ENCODE results near the gene PI4KA.
"Not testable (repeated sequence)": the region's sequence is repeated elsewhere in the genome, so short reads cannot be mapped to it uniquely, and the experiment has no call there.

The PI4KA gene

DNA sequence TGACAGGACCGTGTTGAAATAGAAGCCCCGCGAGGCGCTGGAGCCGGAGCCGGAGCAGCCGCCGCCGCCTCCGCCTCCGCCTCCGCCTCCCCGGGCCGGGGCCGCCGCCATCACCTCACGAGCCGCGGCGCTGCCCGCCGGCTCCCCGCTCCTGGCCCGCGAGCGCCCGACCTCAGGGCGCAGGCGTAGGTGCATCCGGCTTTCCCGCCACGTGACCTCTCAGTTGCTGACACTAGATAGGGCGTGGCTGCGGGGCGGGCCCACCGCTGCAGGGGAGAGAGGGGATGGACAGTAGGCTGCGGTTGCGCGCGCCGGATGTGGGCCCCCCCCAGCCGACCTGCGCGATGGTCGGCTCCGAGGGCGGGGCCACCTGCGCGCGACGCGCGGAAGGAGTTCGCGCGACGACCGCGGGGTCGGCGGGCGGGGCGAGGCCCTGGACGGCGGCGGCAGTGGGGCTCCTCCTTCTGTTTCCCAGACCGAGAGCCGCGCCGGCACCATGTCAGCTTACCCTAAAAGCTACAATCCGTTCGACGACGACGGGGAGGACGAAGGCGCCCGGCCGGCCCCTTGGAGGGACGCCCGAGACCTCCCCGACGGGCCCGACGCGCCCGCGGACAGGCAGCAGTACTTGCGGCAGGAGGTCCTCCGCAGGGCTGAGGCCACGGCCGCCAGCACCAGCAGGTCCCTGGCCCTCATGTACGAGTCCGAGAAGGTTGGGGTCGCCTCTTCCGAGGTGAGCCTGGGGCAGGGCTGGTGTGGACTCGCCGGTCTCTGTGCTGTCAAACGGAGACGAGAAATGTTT is at the start of gene PI4KA, which contains the start of gene SNAP29:
Gene PI4KA (minus strand): TSS at position 197 of the 802 bp plus-strand sequence. CDS start 86 bp downstream, at position 111.
Gene SNAP29 (plus strand): TSS at position 393 of the 802 bp plus-strand sequence. CDS start 104 bp downstream, at position 497.
- Mint-ChIP-seq H3K27me3 (no peaks in the 10 kb centered on the region), H3K9me3 (no peaks in the 10 kb centered on the region), H3K4me3 (peak within 1 kb of the TSS; percentile 82 to 86), H3K4me1 (peaks cover 70% of the 10 kb centered on the region), H3K27ac (peak within 1 kb of the TSS; percentile 90 to 93)
- DNase-seq: peak; percentile 98 to 99
- ATAC-seq: peak; percentile 97

DNA sequence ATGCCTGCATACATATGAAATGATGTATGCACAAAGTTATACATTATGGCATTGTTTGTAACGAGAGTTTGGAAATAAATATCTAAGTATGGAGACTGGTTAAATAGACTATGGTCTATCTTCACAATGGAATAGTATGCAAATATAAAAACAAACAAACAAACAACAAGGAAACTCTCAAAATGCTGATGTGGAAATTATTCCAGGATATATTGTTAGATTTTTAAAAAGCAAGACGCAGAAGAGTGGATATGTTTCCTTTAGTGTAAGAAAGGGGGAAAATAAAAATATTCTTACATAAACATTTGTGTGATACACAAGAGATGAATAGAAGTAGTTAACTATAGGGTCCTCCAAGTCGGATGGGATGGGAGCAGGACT is 47.8 kb upstream of the PI4KA start:
- H3K4me1 Mint-ChIP-seq: peaks cover 8% of the 10 kb centered on the region
- H3K27me3 Mint-ChIP-seq: no peaks in the 10 kb centered on the region
- H3K4me3 Mint-ChIP-seq: no peak overlapping the region
- H3K27ac Mint-ChIP-seq: no peak overlapping the region
- H3K9me3 Mint-ChIP-seq: no peaks in the 10 kb centered on the region
- ATAC-seq (no peak), DNase-seq (no peak)

DNA sequence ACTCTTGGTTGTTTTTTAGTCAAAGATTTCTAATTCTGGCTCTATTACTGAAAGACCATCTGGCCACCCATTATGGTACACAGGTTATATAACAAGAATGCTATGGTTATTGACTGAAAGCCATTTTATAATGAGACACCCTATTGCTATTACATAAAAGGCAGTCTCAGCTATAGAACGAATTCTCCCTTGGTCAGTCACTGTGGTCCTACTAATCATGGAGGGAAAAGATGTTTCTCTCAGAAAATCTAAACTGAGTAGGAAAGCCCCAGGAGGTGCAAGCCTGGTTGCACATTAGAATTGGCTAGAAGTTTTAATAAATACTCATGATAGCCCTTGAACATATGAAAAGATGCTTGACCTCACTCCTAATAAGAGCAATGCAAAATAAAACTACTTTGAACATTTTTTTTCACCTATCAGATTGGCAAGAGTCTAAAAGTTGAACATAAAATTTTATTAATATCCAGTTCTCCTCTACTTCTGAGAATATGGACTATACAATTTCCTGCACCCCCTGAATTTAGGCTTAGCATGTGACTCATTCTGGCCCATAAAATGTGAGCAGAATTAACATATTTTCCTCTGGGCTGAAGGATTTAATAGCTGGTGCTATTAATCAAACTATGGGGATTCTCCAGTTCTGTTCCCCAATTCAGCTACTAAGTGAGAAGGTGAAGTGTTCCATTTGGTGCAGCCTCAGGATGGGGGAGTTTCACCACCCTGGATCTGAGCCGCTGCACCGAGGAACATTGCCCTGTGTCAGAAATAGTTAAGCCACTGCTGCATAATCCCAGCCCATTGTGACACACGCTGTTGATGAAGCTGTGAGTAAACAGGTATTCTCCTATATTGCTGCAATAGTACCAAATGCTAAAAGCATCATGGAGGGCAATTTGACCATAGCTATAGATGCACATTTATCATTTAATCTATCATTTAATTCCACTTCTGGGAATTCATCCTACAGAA is 47.1 kb upstream of the PI4KA start:
- Mint-ChIP-seq H3K4me1 (peaks cover 8% of the 10 kb centered on the region), H3K27ac (no peak overlapping the region), H3K4me3 (no peak overlapping the region), H3K27me3 (no peaks in the 10 kb centered on the region), H3K9me3 (no peaks in the 10 kb centered on the region)
- ATAC-seq (no peak), DNase-seq (no peak)

DNA sequence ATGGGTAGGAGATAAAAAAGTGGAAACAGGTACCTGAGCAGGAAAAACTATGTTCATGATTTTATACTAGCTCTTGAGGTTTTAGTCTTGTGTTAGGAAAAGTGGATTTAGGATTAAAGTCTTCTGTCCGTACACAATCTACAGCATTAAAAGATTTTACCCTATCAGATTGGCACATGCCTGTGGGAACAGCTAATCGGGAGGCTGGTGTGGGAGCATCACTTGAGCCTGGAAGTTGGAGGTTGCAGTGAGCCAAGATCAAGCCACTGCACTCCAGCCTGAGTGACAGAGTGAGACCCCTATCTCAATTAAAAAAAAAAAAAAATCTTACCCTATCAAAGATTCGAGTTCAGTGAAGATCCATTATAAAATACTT is 46.4 kb upstream of the PI4KA start:
- ATAC-seq (no peak), DNase-seq (no peak)
- H3K4me3 Mint-ChIP-seq: no peak overlapping the region
- H3K4me1 Mint-ChIP-seq: peaks cover 2% of the 10 kb centered on the region
- no peak overlapping the region for H3K27ac Mint-ChIP-seq
- H3K27me3 Mint-ChIP-seq: no peaks in the 10 kb centered on the region
- H3K9me3 Mint-ChIP-seq: no peaks in the 10 kb centered on the region

DNA sequence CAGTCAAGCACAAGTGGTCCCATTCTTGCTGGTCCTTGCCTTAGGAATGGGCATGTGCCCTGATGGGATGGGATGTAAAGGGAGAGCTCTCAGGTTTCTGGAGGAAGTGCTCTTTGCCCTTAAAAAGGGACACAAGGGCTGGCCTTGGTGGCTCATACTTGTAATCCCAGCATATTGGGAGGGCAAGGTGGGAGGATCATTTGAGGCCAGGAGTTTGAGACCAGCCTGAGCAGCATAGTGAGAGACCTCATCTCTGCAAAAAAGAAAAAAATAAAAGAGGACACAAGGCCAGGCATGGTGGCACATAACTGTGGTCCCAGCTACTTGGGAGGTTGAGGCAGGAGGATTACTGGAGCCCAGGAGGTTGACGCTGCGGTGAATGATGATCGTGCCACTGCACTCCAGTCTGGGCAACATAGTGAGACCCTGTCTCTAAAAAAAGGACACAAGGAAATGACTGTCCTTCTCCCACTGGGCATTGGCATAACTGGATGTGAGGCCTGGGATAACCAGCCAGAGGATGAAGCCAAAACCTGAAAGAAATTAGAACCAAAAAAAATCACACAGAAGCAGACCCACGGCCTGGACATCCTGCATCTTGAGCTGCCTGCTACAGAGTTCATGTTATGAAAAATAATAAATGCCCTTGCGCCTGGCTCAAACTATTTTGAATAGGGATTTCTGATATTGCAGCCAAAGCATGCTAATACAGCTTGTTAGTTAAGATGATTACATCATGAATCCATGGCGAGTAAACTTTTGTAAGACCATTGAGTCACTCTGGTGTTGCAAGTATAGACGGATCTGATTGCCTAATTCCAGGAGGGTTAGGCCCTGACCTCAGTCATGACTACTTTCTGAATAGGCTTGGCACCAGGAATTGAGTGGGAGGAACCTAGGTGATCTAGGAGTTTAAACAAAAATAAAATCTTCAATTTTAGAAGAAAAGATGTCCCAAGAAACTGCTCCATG is 45.7 kb upstream of the PI4KA start:
- Mint-ChIP-seq H3K4me3 (no peak overlapping the region), H3K27ac (no peak overlapping the region), H3K4me1 (no peaks in the 10 kb centered on the region), H3K27me3 (no peaks in the 10 kb centered on the region), H3K9me3 (no peaks in the 10 kb centered on the region)
- no peak for ATAC-seq
- no peak for DNase-seq

DNA sequence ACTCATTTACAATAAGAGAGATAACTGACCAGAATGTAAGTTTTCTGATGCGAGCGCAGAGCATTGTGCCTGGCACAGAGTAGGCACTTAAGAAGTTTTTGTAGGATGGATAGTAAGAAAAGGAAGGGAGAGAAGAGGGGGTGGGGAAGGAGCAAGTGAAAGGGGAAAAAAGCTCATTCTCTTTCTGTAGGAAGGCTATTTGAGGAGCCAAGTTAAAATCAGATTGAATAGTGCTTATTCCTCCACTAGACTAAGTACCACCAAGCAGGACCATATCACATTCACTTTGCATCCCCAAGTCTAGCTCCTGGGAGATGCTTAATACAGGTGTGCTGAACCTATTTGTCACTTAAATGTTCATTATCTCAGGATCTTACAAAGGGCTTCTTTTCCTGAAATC is 44.5 kb upstream of the PI4KA start:
- DNase-seq (no peak), ATAC-seq (no peak)
- H3K27ac Mint-ChIP-seq: no peak overlapping the region
- H3K4me1 Mint-ChIP-seq: no peaks in the 10 kb centered on the region
- H3K4me3 Mint-ChIP-seq: no peak overlapping the region
- H3K27me3 Mint-ChIP-seq: no peaks in the 10 kb centered on the region
- no peaks in the 10 kb centered on the region for H3K9me3 Mint-ChIP-seq

DNA sequence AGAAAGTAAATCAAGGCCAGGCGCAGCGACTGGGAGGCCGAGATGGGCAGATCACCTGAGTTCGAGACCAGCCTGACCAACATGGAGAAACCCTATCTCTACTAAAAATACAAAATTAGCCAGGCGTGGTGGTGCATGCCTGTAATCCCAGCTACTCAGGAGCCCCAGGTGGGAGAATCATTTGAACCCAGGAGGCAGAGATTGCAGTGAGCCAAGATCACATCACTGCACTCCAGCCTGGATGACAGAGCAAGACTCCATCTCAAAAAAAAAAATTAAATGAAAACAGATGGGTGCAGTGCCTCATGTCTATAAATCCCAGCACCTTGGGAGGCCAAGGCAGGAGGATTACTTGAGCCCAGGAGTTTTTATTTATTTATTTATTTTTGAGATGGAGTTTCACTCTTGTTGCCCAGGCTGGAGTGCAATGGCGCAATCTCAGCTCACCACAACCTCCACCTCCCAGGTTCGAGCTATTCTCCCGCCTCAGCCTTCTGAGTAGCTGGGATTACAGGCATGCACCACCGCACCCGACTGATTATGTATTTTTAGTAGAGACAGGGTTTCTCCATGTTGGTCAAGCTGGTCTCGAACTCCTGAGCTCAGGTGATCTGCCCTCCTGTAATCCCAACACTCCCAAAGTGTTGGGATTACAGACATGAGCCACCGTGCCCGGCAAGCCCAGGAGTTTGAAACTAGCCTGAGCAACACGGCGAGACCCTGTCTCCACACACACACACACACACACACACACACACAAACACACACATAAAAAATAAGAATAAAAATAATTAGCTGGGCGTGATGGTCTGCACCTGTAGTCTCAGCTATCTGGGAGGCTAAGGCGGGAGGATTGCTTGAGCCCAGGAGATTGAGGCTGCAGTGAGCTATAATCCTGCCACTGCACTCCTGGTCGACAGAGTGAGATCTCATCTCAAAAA is 42.8 kb upstream of the PI4KA start:
- H3K9me3 Mint-ChIP-seq, ATAC-seq, H3K4me3 Mint-ChIP-seq, DNase-seq, H3K4me1 Mint-ChIP-seq, H3K27me3 Mint-ChIP-seq, H3K27ac Mint-ChIP-seq: not testable (repeated sequence)

DNA sequence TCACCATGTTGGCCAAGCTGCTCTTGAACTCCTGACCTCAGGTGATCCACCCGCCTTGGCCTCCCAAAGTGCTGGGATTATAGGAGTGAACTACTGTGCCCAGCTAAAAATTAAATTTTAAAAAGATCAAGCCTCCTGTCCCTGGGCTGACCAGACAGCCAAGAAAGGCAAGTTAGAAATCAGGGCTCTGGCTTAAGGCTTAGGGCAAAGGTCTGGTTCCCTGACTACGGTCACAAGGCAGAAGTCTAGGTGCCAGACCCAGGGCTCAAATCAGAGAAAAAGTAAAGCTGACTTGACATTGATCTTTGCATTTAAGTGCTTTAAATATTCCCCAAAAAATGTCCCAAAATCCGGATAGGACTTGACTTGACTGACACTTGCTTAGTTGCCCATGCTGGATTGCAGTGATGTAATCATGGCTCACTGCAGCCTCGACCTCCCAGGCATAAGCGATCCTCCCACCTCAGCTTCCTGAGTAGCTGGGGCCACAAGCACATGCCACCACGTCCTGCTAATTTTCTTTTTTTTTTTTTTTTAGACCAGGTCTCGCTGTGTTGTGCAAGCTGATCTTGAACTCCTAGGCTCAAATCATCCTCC is 41.3 kb upstream of the PI4KA start:
- no peak overlapping the region for H3K4me3 Mint-ChIP-seq
- H3K27me3 Mint-ChIP-seq: peaks cover 8% of the 10 kb centered on the region
- ATAC-seq: no peak
- no peak for DNase-seq
- H3K9me3 Mint-ChIP-seq: no peaks in the 10 kb centered on the region
- no peak overlapping the region for H3K27ac Mint-ChIP-seq
- no peaks in the 10 kb centered on the region for H3K4me1 Mint-ChIP-seq

DNA sequence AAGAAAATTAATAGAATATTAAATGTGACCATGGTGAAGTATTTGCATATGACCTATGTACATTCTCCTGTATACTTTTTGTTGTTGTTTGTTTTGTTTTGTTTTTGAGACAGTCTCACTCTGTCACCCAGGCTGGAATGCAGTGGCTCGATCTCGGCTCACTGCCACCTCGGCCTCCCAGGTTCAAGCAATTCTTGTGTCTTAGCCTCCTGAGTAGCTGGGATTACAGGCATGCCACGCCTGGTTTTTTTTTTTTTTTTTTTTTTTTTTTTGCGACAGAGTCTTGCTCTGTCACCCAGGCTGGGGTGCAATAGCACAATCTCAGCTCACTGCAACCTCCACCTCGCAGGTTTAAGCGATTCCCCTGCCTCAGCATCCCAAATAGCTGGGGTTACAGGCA is 39.1 kb upstream of the PI4KA start:
- not testable (repeated sequence) for H3K9me3 Mint-ChIP-seq, H3K27me3 Mint-ChIP-seq, H3K4me3 Mint-ChIP-seq, DNase-seq, H3K4me1 Mint-ChIP-seq, ATAC-seq, H3K27ac Mint-ChIP-seq

DNA sequence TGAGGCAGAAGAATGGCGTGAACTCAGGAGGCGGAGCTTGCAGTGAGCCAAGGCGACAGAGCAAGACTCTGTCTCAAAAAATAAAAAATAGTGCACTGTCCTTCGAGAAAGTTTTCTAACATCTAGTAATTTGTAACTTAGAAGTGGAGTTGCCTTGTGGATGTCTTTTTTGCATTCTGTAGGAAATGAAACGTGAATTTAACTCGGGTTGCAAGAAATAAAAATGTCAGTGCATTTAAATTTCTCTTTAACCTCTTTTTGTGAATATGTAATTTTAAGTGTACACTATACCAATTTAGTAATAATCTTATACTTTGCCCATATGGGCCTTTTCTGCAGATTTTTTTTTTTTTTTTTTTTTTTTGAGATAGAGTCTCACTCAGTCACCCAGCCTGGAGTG is 32.4 kb upstream of the PI4KA start:
- ATAC-seq: no peak
- DNase-seq: no peak
- H3K27ac Mint-ChIP-seq: no peak overlapping the region
- no peaks in the 10 kb centered on the region for H3K4me1 Mint-ChIP-seq
- H3K4me3 Mint-ChIP-seq: no peak overlapping the region
- no peaks in the 10 kb centered on the region for H3K9me3 Mint-ChIP-seq
- H3K27me3 Mint-ChIP-seq: peaks cover 8% of the 10 kb centered on the region

DNA sequence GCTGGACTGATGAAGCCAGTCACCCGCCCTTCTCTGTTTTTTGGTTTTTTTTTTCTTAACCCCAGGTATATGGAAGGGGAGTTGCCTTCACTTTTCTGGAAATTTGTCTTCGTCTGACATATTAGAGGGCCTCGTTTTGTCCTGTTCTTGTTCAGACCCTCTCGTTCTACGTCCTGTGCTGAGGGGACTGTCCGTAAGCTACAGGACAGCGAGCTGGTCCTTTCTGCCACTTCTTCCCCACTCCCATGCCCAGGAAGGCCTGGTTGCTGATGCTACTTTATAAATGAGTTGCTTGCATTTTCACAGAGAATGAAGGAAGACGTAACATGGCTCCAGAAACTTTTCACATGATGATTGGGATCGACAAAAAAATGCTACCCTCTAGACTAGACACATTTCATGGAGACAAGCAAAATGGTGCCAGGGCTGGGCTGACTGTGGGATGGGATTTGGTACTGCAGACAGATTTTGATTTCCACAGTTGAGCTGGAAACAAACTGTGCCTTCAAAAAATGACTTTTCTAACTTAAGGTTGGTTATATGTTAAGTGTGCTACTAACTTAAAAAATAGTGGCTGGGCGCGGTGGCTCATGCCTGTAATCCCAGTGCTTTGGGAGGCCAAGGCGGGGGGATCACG is 31.4 kb upstream of the PI4KA start:
- ATAC-seq: no peak
- no peak for DNase-seq
- Mint-ChIP-seq H3K27me3 (peaks cover 2% of the 10 kb centered on the region), H3K27ac (peak overlapping the region in 1 of 2 donors; percentile 77), H3K9me3 (no peaks in the 10 kb centered on the region), H3K4me1 (peaks cover 6% of the 10 kb centered on the region), H3K4me3 (no peak overlapping the region)

DNA sequence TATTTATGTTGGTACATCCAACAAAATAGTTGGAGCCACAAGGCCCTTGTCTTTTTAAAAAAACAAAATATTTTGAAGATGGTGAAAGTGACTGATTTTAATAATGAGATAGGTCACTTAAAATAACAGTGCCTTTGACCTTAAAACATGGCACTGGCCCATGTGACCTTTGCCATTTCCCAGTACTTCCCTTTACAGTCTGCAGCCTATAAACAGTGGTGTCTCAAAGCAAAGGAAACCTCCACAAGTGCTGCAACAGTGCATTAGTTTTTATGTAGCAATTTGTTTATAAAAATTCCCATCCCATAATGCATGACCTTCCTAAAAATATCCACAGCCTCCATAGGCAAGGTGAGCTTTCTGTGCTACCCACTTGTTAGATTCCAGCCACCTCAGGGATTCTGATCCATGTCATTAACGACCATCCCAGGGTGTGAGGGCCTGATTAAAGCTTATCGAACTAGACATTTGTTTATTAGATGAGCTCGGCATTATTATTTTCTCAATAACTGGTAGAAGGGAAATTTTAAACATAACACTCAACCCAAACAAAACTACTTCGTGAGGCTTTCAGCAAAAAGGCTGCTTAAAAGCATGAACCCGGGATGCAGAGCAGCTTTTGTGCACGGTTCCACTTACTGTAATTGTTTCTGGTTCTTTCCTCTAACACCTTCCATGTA is 30.6 kb upstream of the PI4KA start:
- ATAC-seq (no peak), DNase-seq (no peak)
- Mint-ChIP-seq H3K27me3 (no peaks in the 10 kb centered on the region), H3K9me3 (no peaks in the 10 kb centered on the region), H3K27ac (no peak overlapping the region), H3K4me3 (no peak overlapping the region), H3K4me1 (peaks cover 6% of the 10 kb centered on the region)

DNA sequence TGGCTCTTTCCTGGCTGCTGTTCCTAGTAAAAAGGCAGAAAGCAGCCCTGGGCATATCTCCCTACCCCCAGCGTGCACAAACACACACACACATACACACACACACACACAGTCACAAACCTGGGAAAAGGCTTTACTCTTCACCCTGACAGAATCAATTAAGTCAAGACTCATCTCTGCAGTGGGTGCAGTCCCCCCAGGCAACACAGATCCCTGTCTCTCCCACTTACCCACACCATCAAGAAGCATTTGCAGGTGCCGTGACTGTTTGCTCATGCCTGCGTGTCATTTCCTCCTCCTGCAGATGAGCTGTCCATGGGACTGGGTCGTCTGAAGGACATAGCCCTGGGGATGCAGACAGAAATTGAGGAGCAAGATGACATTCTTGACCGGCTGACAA is 28.8 kb upstream of the PI4KA start:
- ATAC-seq: no peak
- Mint-ChIP-seq H3K27me3 (no peaks in the 10 kb centered on the region), H3K4me3 (no peak overlapping the region), H3K27ac (peak overlapping the region; percentile 56 to 66), H3K9me3 (no peaks in the 10 kb centered on the region), H3K4me1 (peaks cover 6% of the 10 kb centered on the region)
- DNase-seq: no peak
